CD4-positive, alpha-beta T cell treated with Interleukin-15 for 4 hours (primary cell): ENCODE results near the gene HACL1.
A peak's percentile ranks its signal among the peaks of the same experiment; 100 is the strongest.

Source experiments
- DNase-seq: peaks from one replicate; pipeline ENCODE4 v3.0.0-alpha.2; 2020; ENCODE audit warnings: low spot score

HACL1 gene

DNA sequence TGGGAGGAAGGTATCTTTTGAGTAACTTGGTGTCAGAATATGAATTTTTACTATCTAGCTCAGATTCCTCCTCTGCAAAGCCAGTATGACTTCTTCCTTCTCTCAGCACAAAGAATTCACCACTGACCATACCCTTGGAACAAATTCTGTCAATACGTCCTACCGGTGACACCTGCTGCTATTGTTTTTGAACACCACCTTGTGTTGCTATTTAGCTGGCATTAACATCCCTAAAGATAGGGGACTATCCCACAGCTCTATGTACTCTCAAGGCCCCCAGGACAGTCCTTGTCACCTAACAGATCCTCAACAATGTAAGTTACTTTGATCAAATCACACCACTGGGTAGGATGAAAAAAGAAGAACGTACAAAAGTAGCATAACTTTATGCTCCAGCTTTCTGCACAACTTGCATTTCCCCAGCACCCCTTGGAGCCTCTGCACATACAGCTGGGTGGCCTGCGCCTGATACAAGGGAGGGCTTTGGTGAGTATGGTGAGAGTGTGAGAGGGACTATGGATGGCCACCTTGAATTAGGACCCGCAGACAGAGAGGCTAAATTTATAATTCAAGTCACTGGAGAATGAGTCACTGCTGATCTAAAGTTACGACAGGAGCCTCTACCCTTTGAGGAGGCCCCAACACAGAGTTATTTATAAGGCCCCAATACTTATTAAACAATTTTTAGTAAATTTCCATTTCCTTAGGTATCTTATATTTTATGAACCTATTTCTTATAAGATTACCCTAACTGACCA lies 77.5 kb downstream of the HACL1 start:
- DNase-seq = no peak

DNA sequence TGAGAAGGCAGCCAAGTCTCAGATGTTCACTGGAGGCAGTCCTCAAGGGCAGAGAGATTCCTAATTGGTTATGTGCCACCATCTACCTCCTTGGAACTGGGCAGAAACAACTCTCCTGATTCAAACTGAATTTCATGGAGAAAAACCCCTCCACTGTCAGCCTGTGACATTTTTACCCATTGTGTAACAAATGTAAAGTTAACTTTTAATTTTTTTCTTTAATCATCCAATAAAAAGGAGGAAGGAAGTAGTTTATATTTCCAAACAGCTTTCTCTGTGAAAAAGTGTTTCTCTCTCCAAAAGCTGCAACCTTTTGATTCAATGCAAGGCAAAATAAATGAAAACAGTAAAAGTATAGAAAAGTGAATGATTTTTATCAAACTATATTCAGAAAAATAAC lies 79.4 kb downstream of the HACL1 start:
- no peak for DNase-seq

DNA sequence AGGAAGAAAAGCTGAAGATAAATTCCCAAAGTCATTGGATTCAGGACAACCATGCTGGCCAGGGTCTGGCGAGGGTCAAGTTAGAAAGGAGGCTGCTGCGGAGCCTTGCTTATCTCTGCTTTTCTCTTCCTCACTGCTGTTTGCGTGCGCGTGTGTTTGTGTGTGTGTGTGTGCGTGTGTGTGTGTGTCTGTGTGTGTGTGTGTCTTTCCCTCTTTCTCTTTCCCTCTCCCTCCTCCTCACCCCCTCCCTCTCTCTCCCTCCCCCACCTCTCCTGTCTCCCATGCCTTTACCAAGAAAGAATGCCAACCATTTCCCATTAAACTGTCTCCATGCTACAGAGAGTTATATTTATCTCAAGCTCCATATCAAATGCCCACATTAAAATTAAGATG lies 79.8 kb downstream of the HACL1 start, which contains the start of gene COLQ:
TSS of gene COLQ (minus strand) at position 134 of the 393 bp plus-strand sequence. CDS start at position 53, 81 bp downstream.
- no peak for DNase-seq

DNA sequence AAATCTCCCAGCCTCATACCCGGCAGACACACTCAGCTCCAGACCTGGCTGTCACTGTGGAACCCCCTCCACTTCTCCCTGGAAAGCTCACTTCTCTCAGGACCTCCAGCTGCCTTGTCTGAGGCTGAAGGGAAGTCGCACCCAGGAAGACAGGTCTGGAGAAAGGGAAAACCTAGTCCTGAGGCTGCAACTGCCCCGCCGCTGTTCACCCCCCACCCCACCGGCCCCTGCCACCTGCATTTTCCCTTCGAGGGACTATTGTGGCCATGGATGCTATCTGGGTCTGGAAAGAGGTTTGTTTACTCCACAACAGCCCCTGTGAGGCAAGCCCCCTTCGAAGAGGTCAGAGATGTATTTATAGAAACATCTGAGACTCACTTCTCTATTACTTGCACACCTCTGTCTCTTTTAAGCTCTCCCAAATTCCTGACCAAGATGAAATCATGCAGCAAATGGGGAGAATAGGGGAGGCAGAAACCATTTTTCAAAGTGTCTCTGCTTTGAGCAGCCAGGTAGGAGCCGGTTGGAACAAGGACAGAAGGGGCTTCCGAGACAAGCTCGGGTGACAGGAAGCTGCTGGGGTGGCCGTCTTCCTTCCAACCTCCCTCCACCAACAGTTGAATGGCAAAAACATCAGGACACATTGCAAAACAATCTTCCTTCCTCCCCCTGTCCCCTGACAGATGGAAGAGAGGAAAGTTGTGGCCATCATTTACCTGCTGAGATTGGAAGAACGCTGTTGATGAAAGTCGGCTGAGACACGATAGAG lies 80.4 kb downstream of the HACL1 start:
- no peak for DNase-seq

DNA sequence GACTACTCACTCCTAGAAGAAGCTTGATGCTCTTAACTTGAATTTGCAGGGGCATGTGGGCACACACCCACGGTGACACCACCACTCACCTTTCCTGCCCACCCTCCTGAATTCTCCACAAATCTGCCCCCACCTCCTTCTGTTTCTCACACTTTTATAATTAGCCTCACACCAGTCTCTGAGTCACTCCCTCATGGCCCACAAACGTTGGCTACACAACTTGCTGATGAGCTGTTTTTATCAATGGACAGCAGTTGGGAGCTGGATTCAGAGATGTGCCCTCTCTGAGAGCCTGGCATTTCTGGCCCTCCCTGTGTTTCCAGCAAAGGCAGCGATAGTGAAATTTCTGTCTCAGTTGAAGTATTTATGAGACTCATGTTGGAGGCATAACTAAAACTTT lies 81.2 kb downstream of the HACL1 start:
- peak; percentile 55 for DNase-seq

DNA sequence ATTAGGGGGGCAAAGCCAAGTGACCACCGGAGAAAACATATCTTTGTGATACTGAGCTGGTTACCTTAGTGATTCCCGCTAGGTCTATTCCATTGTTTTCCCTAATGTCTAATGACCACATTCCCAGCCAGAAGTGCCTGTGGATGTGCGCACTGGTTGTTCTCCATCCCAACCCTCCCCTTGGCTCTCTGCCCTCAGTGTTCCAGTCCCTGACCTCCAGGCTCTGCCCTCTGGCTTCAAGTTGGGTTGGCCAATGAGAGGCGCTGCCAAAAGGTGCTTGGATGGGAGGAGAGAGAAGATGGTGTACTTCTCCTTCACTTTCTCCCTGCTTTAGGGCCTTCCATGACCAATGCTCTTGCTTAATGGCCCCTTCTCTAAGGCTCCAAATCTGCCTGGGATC lies 82.3 kb downstream of the HACL1 start:
- DNase-seq = no peak

DNA sequence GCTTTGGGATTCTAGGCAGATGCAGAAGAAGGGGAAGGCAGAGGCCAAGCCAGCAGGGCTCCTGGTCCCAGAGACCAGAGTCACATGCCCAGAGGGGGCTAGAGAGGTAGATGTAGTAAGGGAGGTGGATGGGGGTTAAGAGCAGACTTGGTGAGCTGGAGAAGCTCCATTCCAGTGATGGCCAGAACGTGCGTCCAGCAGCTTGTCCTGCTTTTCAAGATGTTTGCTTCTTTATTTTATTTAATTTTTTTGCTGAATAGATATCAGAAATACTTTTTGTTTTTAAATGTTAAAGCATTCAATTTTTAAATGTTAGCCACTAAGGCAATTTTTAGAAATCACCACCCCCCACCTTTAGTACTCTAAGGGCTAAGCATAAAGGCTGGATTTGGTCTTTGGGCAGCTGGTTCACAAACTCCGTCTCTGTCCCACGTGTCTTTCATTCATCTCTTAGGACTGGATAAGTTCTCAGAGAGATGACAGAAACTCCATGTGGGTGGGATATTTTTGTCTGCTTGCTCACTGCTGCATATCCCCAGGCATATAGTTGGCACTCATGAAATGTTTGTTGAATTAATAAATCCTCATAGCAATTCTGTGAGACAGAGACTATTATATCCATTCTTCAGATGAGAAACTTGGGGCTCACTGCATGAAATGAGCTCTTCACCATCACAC lies 86.6 kb downstream of the HACL1 start:
- DNase-seq = no peak

DNA sequence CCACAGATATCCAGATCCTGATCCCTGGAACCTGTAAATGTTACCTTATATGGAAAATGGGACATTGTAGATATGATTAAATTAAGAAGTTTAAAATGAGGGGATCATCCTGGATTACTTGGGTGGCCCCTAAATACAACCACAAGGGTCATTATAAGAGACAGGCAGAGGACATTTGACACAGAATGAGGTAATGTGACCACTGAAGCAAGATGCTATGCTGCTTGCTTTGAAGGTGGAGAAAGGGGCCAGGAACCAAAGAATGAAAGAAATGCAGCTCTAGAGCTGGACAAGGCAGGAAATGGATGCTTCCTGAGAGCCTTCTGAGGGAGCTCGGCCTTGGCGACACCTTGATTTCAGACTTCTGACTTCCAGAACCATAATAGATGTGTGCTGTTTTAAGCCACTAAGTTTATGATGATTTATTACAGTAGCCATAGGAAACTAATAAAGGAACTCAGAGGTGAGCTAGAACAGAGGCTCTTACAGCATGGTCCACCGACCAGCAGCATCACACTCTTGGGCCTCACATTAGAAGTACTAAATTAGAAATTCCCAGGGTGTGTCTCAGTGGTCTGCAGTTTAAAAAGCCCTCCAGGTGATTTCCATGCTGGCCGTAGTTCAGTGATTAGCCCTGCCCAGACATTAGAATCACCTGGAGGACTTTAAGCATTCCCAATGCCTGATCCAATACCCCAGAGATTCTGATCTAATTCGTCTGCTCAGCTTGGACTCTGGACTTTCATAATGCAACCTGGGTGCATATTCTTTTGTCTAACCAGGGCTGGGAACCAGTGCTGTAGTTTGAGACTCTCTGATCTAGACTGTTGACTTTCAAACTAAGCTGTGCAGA lies 87.3 kb downstream of the HACL1 start:
- no peak for DNase-seq

DNA sequence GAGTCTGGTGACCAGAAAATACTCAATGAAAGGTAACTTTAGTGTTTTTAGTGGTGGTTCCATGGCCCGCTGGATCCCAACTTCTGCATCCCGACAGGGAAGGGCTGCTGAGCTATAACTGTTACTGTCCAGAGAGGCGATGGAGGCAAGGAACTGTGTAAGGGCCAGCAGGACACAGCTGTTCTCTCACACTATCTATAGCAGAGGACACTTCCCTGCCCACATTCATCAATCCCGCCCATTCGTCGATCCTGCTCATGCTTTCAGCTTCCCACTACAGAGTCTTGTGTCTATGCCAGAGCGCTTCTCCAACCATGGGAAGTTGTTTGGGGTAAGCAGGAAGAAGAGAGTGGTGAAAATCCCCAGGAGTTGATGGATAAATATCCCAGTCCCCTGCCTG lies 88.3 kb downstream of the HACL1 start:
- DNase-seq = no peak

DNA sequence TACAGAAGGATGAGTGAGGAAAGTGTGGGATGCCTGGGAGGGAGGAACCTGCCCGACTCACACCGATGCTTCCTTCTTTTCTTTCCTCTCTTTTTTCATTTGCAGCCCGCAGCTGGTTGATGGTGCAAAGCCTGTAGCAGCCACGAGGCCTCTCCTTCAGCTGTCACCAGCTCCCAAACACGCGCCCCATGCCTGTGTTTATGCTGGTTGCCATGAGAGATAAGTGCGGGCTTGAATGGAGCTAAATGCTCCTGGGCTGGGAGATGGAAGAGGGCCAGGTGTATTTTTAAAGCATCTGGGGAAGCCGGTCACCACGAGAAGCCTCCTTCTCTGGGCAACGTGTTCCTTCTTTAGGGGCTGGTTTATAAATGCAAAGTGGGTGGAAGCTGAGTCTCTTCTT lies 89.2 kb downstream of the HACL1 start:
- no peak for DNase-seq

DNA sequence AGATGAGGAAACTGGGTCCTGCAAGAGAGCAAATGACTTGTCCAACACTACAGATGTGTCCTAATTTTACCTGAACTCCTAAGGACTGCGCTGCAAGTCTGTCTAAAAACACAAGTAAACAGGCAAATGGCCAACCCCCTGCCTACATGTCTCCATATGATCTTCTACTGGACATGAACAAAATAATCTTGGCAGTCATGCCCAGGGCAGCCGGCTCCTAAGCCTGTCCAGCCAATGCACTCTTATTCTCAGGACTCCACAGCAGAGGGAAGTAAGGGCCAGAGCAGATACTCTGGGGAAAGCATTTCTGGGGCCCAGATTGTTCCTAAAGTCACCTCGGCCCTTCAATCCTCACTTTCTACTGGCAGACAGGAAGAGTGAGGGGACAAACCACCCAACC lies 90.2 kb downstream of the HACL1 start:
- no peak for DNase-seq
